Trophoblast cell (in vitro differentiated cells and primary cell): Measurements from ENCODE around the gene L3MBTL3.
A peak's percentile ranks its signal among the peaks of the same experiment; 100 is the strongest.

ENCODE experiments used
- DNase-seq, 2 donors: peaks; one replicate each; pipeline ENCODE4 v3.0.0-alpha.2; 2016
- H2AFZ ChIP-seq: 2 replicates; pipeline ENCODE4 v1.6.1; 2013; ENCODE audit warnings: low read length, moderate library complexity, mild to moderate bottlenecking; ENCODE audit not compliant: insufficient read depth, poor library complexity
- H2AK5ac ChIP-seq: 2 replicates; pipeline ENCODE4 v1.6.1; 2013; ENCODE audit warnings: mild to moderate bottlenecking, low read length
- H2BK120ac ChIP-seq: 2 replicates; pipeline ENCODE4 v1.6.1; 2013; ENCODE audit warnings: low read length, mild to moderate bottlenecking, moderate library complexity; ENCODE audit not compliant: insufficient read depth, poor library complexity
- H2BK12ac ChIP-seq: 2 replicates; pipeline ENCODE4 v1.6.1; 2013; ENCODE audit warnings: mild to moderate bottlenecking, low read length, moderate library complexity
- H2BK5ac ChIP-seq: 2 replicates; pipeline ENCODE4 v1.6.1; 2013; ENCODE audit warnings: low read length, low read depth, moderate library complexity, mild to moderate bottlenecking; ENCODE audit not compliant: poor library complexity
- H3K14ac ChIP-seq: 2 replicates; pipeline ENCODE4 v1.6.1; 2013; ENCODE audit warnings: mild to moderate bottlenecking, low read length
- H3K18ac ChIP-seq: 2 replicates; pipeline ENCODE4 v1.6.1; 2013; ENCODE audit warnings: mild to moderate bottlenecking, low read length
- H3K23ac ChIP-seq: 2 replicates; pipeline ENCODE4 v1.6.1; 2013; ENCODE audit warnings: low read length
- H3K27ac ChIP-seq: 2 replicates; pipeline ENCODE4 v1.5.1; 2013; ENCODE audit warnings: low read depth, mild to moderate bottlenecking, inconsistent platforms, low read length, moderate library complexity
- H3K27me3 ChIP-seq: 2 replicates; pipeline ENCODE4 v1.6.1; 2013; ENCODE audit warnings: inconsistent platforms, mild to moderate bottlenecking, low read length, moderate library complexity; ENCODE audit not compliant: insufficient read depth
- H3K36me3 ChIP-seq, 2 experiments: 1 replicate in 1 of 2; 2 replicates in 1 of 2; pipeline ENCODE4 v1.6.1; 2013; ENCODE audit warnings: low read length in 2 of 2, mild to moderate bottlenecking in 2 of 2, moderate library complexity in 1 of 2; ENCODE audit not compliant: insufficient read depth in 2 of 2, control insufficient read depth in 1 of 2
- H3K4ac ChIP-seq: 2 replicates; pipeline ENCODE4 v1.6.1; 2013; ENCODE audit warnings: low read depth, mild to moderate bottlenecking, low read length, moderate library complexity
- H3K4me1 ChIP-seq, 2 experiments: 1 replicate in 1 of 2; 2 replicates in 1 of 2; pipeline ENCODE4 v1.6.1; 2013; ENCODE audit warnings: low read length in 2 of 2, mild to moderate bottlenecking in 2 of 2, moderate library complexity in 1 of 2; ENCODE audit not compliant: insufficient read depth in 2 of 2, control insufficient read depth in 1 of 2
- H3K4me2 ChIP-seq: 2 replicates; pipeline ENCODE4 v1.6.1; 2013; ENCODE audit warnings: inconsistent platforms, mild to moderate bottlenecking, low read length, moderate library complexity
- H3K4me3 ChIP-seq: 2 replicates; pipeline ENCODE4 v1.5.1; 2013; ENCODE audit warnings: mild to moderate bottlenecking, low read depth, low read length, inconsistent platforms
- H3K79me1 ChIP-seq: one replicate; pipeline ENCODE4 v1.6.1; 2013; ENCODE audit warnings: low read length
- H3K79me2 ChIP-seq: 2 replicates; pipeline ENCODE4 v1.6.1; 2013; ENCODE audit warnings: low read length, mild to moderate bottlenecking; ENCODE audit not compliant: control insufficient read depth, insufficient read depth, poor library complexity
- H3K9ac ChIP-seq: 2 replicates; pipeline ENCODE4 v1.6.1; 2013; ENCODE audit warnings: mild to moderate bottlenecking, low read length
- H3K9me3 ChIP-seq: 2 replicates; pipeline ENCODE4 v1.6.1; 2013; ENCODE audit warnings: low read depth, mild to moderate bottlenecking, control low read depth, inconsistent platforms, low read length; ENCODE audit not compliant: insufficient read depth
- H4K12ac ChIP-seq: 2 replicates; pipeline ENCODE4 v1.6.1; 2013; ENCODE audit warnings: low read depth, mild to moderate bottlenecking, low read length, moderate library complexity
- H4K8ac ChIP-seq: 2 replicates; pipeline ENCODE4 v1.6.1; 2013; ENCODE audit warnings: low read depth, mild to moderate bottlenecking, low read length, moderate library complexity
- H4K91ac ChIP-seq: one replicate; pipeline ENCODE4 v1.6.1; 2013; ENCODE audit warnings: low read depth, mild to moderate bottlenecking, low read length, moderate library complexity
- WGBS: extraction: QIAGEN DNeasy Blood & Tissue Kit; methylation state at CpG from one replicate; pipeline ENCODE4 v1.1.7; 2013; ENCODE audit warnings: missing lambda C conversion rate; ENCODE audit not compliant: insufficient read length, insufficient coverage; ENCODE audit errors: extremely low coverage; 5-methylcytosine and 5-hydroxymethylcytosine counted together

The L3MBTL3 gene

GRCh38 chr6:130138116-130138908 lies 119.9 kb downstream of the L3MBTL3 start:
- H3K27ac ChIP-seq = no peak overlapping the region
- H2BK12ac ChIP-seq = no peak overlapping the region
- H3K79me1 ChIP-seq = no peaks in the 10 kb centered on the region
- DNase-seq = no peak
- no peak overlapping the region for H4K12ac ChIP-seq
- H2BK5ac ChIP-seq = no peak overlapping the region
- no peak overlapping the region for H3K23ac ChIP-seq
- H3K4ac ChIP-seq = no peak overlapping the region
- H3K9me3 ChIP-seq = no peaks in the 10 kb centered on the region
- no peak overlapping the region for H4K91ac ChIP-seq
- no peak overlapping the region for H4K8ac ChIP-seq
- H2AFZ ChIP-seq = no peak overlapping the region
- H3K9ac ChIP-seq = no peak overlapping the region
- no peak overlapping the region for H3K18ac ChIP-seq
- no peak overlapping the region for H2BK120ac ChIP-seq
- H3K79me2 ChIP-seq = no peaks in the 10 kb centered on the region
- H3K27me3 ChIP-seq = no peaks in the 10 kb centered on the region
- H3K4me1 ChIP-seq = no peaks in the 10 kb centered on the region
- H2AK5ac ChIP-seq = no peak overlapping the region
- no peak overlapping the region for H3K4me2 ChIP-seq
- H3K4me3 ChIP-seq = no peak overlapping the region
- H3K36me3 ChIP-seq = peaks cover 0 to 7% of the 10 kb centered on the region in 2 experiments
- H3K14ac ChIP-seq = no peak overlapping the region
- no CpG with 5 or more reads among the region's 7 CpGs for WGBS

DNA sequence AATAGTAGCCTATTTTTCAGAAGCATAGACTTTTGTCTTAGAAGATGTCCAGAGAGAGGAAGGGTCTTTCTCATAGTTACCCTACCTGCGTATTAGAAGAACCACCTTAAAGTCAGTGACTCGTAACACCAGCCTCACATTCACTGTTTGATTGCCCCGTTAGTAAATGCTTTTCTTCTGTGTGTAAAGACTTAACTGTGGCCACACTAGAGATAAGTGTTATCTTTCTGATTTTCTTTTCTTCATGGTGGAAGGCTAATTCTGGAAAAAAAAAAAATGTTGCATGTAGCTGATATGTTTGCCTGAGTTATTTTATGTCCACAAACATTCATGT lies 120.5 kb downstream of the L3MBTL3 start:
- Histone ChIP-seq H3K23ac (no peak overlapping the region), H3K27me3 (no peaks in the 10 kb centered on the region), H2AFZ (no peak overlapping the region), H3K79me1 (no peaks in the 10 kb centered on the region), H3K27ac (no peak overlapping the region), H3K9me3 (no peaks in the 10 kb centered on the region), H3K4me1 (no peaks in the 10 kb centered on the region), H2BK5ac (no peak overlapping the region), H3K4me3 (no peak overlapping the region), H2BK12ac (no peak overlapping the region), H4K8ac (no peak overlapping the region), H4K91ac (no peak overlapping the region), H3K4ac (no peak overlapping the region), H3K79me2 (no peaks in the 10 kb centered on the region), H3K36me3 (peaks cover 0 to 6% of the 10 kb centered on the region in 2 experiments), H4K12ac (no peak overlapping the region), H3K9ac (no peak overlapping the region), H2AK5ac (no peak overlapping the region), H3K14ac (no peak overlapping the region), H3K18ac (no peak overlapping the region), H2BK120ac (no peak overlapping the region), H3K4me2 (no peak overlapping the region)
- DNase-seq = no peak
- WGBS = no CpG with 5 or more reads among the region's 3 CpGs

DNA sequence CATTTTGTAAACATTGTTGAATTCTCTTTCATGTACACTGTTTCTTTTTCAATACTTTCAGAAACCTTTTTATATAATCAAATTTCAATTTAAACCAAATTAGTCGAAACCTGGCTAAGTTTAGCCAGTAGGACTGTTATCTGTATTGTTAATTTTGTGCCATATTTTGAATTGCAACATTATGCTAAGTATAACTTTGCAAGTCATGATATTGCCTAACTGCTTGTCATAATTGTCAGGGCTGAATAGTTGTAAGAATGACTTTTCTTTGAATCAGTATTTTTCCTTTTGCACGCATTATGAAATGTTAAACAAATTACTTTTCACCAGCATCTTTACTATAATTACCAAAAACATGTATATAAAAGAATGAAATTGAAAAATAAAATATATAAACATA lies 121.7 kb downstream of the L3MBTL3 start:
- H4K91ac ChIP-seq = no peak overlapping the region
- no peaks in the 10 kb centered on the region for H3K4me1 ChIP-seq
- H3K4ac ChIP-seq = no peak overlapping the region
- WGBS = no CpG with 5 or more reads among the region's 2 CpGs
- H3K79me1 ChIP-seq = no peaks in the 10 kb centered on the region
- H2AFZ ChIP-seq = no peak overlapping the region
- H2BK120ac ChIP-seq = no peak overlapping the region
- H2BK5ac ChIP-seq = no peak overlapping the region
- H4K12ac ChIP-seq = no peak overlapping the region
- H3K79me2 ChIP-seq = no peaks in the 10 kb centered on the region
- H3K4me2 ChIP-seq = no peak overlapping the region
- H3K18ac ChIP-seq = no peak overlapping the region
- peak in 1 of 2 donors; percentile 42 for DNase-seq
- no peaks in the 10 kb centered on the region for H3K27me3 ChIP-seq
- H2AK5ac ChIP-seq = no peak overlapping the region
- no peak overlapping the region for H3K4me3 ChIP-seq
- H3K27ac ChIP-seq = no peak overlapping the region
- no peak overlapping the region for H4K8ac ChIP-seq
- H3K14ac ChIP-seq = no peak overlapping the region
- H3K36me3 ChIP-seq = peaks cover 0 to 6% of the 10 kb centered on the region in 2 experiments
- no peak overlapping the region for H3K23ac ChIP-seq
- no peaks in the 10 kb centered on the region for H3K9me3 ChIP-seq
- H3K9ac ChIP-seq = no peak overlapping the region
- H2BK12ac ChIP-seq = no peak overlapping the region

- Histone ChIP-seq H3K4me2 (no peak overlapping the region), H3K4me3 (no peak overlapping the region)
- no CpG with 5 or more reads among the region's 3 CpGs for WGBS
These were observed 125.3 kb downstream of the L3MBTL3 start for GRCh38 chr6:130143709-130144108.

More at GRCh38 chr6:130143709-130144108, 125.3 kb downstream of the L3MBTL3 start:
- no peak overlapping the region for H3K4ac ChIP-seq
- no peak overlapping the region for H4K12ac ChIP-seq
- no peaks in the 10 kb centered on the region for H3K36me3 ChIP-seq
- no peak overlapping the region for H2AFZ ChIP-seq
- no peak overlapping the region for H4K8ac ChIP-seq
- no peaks in the 10 kb centered on the region for H3K4me1 ChIP-seq
- H3K23ac ChIP-seq = no peak overlapping the region
- H3K18ac ChIP-seq = no peak overlapping the region
- no peaks in the 10 kb centered on the region for H3K79me2 ChIP-seq
- no peaks in the 10 kb centered on the region for H3K27me3 ChIP-seq
- H2BK5ac ChIP-seq = no peak overlapping the region
- H2BK120ac ChIP-seq = no peak overlapping the region
- no peaks in the 10 kb centered on the region for H3K9me3 ChIP-seq
- DNase-seq = no peak
- H4K91ac ChIP-seq = no peak overlapping the region
- H3K14ac ChIP-seq = no peak overlapping the region
- H3K27ac ChIP-seq = no peak overlapping the region
- H2AK5ac ChIP-seq = no peak overlapping the region
- H3K79me1 ChIP-seq = no peaks in the 10 kb centered on the region
- H2BK12ac ChIP-seq = no peak overlapping the region
- H3K9ac ChIP-seq = no peak overlapping the region
